ENCODE results near the gene TRPV5.

The TRPV5 gene

GRCh38 chr7:142896741-142897379 is 36.7 kb downstream of the TRPV5 start:
- TF ChIP-seq CTCF (conservative IDR thresholded peaks at IDR 0.05; ENCODE audit: low read depth, low read length) = no peak
- H3K4me3 ChIP-seq (ENCODE audit: low read length) = no peak overlapping the region

GRCh38 chr7:142896151-142896550 is 37.4 kb downstream of the TRPV5 start:
- no peak for DNase-seq (ENCODE audit: low read depth)
- no peak for TF ChIP-seq CTCF (conservative IDR thresholded peaks at IDR 0.05; ENCODE audit: low read depth, low read length)
- H3K4me3 ChIP-seq (ENCODE audit: low read length) = no peak overlapping the region

More at GRCh38 chr7:142896741-142897379, 36.7 kb downstream of the TRPV5 start:
- DNase-seq (ENCODE audit: low read depth) = no peak

- no peak overlapping the region for H3K4me3 ChIP-seq (ENCODE audit: low read length)
- no peak for DNase-seq (ENCODE audit: low read depth)
- no peak for TF ChIP-seq CTCF (conservative IDR thresholded peaks at IDR 0.05; ENCODE audit: low read depth, low read length)
Measured at GRCh38 chr7:142894985-142895593, 38.5 kb downstream of the TRPV5 start.

GRCh38 chr7:142894112-142894984 is 39.2 kb downstream of the TRPV5 start:
- no peak for DNase-seq (ENCODE audit: low read depth)
- TF ChIP-seq CTCF (conservative IDR thresholded peaks at IDR 0.05; ENCODE audit: low read depth, low read length) = no peak
- H3K4me3 ChIP-seq (ENCODE audit: low read length) = no peak overlapping the region

GRCh38 chr7:142892951-142893350 is 40.6 kb downstream of the TRPV5 start:
- no peak for TF ChIP-seq CTCF (conservative IDR thresholded peaks at IDR 0.05; ENCODE audit: low read depth, low read length)
- H3K4me3 ChIP-seq (ENCODE audit: low read length) = no peak overlapping the region
- DNase-seq (ENCODE audit: low read depth) = no peak

GRCh38 chr7:142891490-142892082 is 42.0 kb downstream of the TRPV5 start:
- H3K4me3 ChIP-seq (ENCODE audit: low read length) = no peak overlapping the region
- DNase-seq (ENCODE audit: low read depth) = no peak
- no peak for TF ChIP-seq CTCF (conservative IDR thresholded peaks at IDR 0.05; ENCODE audit: low read depth, low read length)
